Stimulated activated CD8-positive, alpha-beta memory T cell treated with anti-CD3 and anti-CD28 coated beads, Interleukin-12 subunit alpha, Interleukin-12 subunit beta, amount 100 ng/mL, for 24 hours (primary cell): ENCODE results near the gene MAGEB4.
"Not testable (repeated sequence)": the region's sequence is repeated elsewhere in the genome, so short reads cannot be mapped to it uniquely, and the experiment has no call there.

ENCODE experiments used
- DNase-seq: peaks from one replicate; pipeline ENCODE4 v3.0.0-alpha.2; 2020; ENCODE audit errors: extremely low read depth

The MAGEB4 gene

DNA sequence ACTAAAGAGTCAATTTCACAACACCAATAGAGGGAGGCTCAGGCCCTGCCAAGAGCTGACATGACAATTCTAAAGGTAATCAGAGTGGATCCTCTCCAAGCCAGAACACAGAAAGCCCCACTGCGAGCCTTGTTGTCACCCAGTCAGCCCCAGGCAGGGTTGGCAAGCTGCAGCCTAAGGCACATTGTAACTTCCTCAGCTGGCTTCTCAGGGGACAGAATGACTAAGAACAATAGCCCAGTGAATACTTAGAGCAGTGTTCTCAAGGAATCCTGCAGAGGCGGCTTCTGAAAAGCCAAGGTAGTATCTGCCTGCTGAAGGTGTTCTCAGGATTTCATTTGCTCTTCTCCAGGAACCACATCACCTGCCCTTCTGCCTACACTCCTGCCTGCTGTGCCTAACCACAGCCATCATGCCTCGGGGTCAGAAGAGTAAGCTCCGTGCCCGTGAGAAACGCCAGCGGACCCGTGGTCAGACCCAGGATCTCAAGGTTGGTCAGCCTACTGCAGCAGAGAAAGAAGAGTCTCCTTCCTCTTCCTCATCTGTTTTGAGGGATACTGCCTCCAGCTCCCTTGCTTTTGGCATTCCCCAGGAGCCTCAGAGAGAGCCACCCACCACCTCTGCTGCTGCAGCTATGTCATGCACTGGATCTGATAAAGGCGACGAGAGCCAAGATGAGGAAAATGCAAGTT lies at the start of gene MAGEB4:
MAGEB4 (plus strand) TSS at position 277 of the 692 bp plus-strand sequence; CDS start at position 413, 136 bp downstream.
- DNase-seq, result no peak

DNA sequence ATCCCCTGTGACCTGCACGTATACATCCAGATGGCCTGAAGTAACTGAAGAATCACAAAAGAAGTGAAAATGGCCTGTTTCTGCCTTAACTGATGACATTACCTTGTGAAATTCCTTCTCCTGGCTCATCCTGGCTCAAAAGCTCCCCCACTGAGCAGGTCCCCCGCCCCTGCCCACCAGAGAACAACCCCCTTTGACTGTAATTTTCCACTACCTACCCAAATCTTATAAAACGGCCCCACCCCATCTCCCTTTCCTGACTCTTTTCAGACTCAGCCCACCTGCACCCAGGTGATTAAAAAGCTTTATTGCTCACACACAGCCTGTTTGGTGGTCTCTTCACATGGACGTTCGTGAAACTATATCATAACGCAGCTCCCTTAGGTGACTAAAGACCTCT lies 47.9 kb upstream of the MAGEB4 start:
- DNase-seq, result not testable (repeated sequence)

GRCh38 chrX:30196322-30196721 lies 45.5 kb upstream of the MAGEB4 start:
- DNase-seq, result no peak

GRCh38 chrX:30212172-30212571 lies 29.6 kb upstream of the MAGEB4 start:
- no peak for DNase-seq

- DNase-seq, result no peak
Measured at GRCh38 chrX:30215357-30215843, 26.4 kb upstream of the MAGEB4 start, which contains the start of gene MAGEB2. Gene MAGEB2 (plus strand): TSS chrX:30215563. CDS start chrX:30218581, 3,018 bp downstream.

GRCh38 chrX:30217465-30217864 lies 24.3 kb upstream of the MAGEB4 start:
- DNase-seq, result no peak

DNA sequence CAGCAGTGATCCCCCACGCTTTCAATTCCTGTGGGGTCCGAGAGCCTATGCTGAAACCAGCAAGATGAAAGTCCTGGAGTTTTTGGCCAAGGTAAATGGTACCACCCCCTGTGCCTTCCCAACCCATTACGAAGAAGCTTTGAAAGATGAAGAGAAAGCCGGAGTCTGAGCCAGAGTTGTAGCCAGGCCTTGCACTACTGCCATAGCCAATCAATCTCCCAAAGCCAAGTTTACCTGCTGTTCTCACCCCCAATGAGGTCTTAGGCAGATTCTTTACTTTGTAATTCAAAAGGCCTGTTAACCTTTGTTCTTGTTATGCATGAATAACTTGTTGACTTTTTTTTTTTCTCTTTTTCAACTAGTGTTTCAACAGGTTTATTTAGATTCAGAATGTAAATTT lies 22.4 kb upstream of the MAGEB4 start:
- no peak for DNase-seq

DNA sequence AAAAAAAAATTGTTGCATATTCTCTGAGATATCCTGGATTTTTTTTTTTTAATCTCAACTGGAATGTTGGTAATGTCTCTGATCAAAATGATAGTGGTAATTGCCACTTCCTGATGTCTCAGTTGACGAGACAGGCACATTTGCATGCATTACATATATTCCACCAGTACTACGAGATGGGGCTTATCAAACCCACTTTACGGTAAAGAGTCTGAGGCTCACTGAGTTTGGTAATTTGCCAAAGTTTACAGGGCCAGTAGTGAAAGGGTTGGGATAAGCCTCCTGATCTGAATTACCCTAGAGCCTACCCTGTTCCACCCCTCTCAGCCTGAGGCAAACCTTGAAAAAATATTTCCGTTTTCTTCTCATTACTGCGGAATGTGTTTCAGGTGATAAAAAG lies 21.1 kb upstream of the MAGEB4 start:
- DNase-seq, result no peak

DNA sequence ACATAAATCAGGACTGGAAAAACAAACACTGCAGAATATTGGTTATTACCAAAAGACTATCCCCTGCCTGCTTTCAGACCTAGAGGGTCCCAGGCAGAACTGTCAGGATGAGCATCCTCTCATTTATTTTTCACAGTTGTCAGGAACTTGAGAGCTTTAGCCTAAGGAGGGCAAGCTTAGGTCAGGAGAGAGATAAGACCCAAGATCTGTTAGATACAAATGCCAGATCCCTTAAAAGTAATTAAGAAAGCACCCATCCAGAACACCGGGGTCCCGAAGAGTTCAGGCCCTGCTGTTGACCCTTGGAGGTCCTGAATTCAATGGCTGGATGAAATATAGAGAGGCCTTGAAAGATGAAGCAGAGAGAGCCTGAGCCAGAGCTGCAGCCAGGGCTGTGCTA lies 17.3 kb upstream of the MAGEB4 start:
- no peak for DNase-seq

DNA sequence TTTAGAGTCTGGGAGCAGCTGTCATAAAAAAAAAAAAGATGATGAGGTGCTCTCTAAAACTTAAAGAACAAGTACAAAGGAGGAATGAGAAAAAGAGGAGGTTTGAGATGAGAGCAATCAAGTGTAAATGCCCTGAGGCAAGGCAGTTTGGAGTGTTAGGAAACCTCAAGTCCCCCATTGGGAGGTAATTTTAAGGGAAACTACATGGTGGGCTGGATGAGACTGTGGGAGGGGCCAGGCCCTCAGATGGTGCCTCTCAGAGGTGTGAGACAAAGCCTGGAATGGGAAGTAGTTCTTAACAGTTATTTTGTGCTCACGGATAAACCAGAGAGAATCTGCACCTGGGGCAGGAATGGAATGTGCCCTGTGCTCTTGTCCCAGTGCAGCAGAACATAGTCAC lies 13.3 kb upstream of the MAGEB4 start:
- no peak for DNase-seq

DNA sequence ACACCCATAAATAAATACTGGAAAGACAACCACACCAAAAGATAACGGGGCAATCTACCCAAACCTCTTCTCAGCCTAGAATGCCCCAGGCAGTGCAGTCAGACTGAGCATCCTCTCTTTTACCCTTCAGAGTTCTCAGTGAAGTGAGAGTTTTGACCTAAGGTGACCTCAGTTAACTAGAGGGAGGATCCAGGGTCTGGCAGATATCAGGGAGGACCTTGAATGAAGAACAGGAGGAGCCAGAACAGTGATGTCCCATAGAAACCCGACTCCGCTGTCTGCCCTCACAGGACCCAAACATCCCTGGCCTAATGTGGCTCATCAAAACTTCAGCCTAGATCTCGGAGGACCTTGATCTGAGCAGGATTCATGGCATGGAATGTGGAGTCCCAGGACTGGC lies 11.4 kb upstream of the MAGEB4 start, which contains the start of gene MAGEB3:
MAGEB3 (plus strand) TSS at position 263 of the 400 bp plus-strand sequence. CDS start 5,268 bp downstream, outside the sequence.
- DNase-seq, result no peak

- DNase-seq, result no peak
Measured at GRCh38 chrX:30246769-30247489, 5.1 kb downstream of the MAGEB4 start, which contains the start of gene MAGEB1. Gene MAGEB1 (plus strand): TSS chrX:30247146. CDS start chrX:30250494, 3,348 bp downstream.

- no peak for DNase-seq
Measured at GRCh38 chrX:30248854-30249253, 7.1 kb downstream of the MAGEB4 start.

DNA sequence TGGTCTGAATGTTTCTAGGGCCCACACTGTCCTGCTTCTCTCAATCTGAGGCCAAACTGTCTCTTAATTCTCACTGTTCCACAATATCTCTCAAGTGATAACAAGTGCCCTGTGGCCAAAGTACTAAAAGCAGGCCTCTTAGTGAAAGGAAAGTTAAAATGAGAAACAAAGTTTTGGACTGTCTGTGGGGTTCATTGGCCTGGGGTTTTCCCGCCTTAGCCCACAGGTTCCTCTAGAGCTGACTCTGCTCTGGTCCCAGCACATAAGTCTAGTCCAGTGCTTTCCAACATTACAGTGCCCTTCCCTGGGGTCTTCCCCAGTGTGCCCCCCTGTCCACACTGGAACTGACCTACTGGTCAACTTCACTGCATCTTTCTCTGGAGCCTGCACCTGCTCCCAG lies 11.5 kb downstream of the MAGEB4 start:
- DNase-seq, result no peak

GRCh38 chrX:30259927-30260326 lies 18.1 kb downstream of the MAGEB4 start:
- no peak for DNase-seq

DNA sequence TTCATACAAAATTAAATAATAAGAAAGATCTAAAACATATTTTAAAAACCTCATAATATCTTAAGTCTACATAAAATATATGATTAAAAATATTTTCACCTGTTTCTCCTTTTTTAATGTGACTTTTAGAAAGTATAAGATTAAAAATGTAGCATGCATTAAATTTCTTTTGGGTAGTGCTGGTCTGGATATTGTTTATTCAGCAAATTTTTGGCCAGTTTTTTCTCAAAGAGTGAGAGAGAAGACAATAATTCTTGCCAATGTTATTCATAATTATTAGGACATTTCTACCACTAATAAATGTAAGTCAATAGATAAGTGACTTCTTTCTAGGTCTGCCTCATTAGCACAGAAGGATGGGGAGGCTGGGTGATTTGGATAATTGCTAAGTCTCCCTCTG lies 19.2 kb downstream of the MAGEB4 start:
- DNase-seq, result no peak

DNA sequence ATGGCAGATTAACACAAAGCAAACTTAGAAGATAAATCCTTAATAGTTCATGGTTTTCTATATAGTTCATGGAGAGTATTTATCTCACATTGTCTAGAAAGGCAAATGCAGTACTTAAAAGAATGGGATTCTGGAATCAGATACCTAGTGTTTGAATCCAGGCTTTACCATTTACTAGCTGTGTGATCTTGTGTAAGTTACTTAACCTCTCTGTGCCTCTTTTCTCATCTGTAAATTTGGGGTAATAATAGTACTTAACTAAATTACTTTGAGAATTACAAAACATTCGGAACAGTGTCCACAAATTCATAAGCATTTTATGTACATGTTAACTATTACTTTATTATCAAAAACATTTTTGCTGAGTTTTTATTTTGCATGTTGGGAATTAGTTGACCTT lies 21.0 kb downstream of the MAGEB4 start:
- no peak for DNase-seq

DNA sequence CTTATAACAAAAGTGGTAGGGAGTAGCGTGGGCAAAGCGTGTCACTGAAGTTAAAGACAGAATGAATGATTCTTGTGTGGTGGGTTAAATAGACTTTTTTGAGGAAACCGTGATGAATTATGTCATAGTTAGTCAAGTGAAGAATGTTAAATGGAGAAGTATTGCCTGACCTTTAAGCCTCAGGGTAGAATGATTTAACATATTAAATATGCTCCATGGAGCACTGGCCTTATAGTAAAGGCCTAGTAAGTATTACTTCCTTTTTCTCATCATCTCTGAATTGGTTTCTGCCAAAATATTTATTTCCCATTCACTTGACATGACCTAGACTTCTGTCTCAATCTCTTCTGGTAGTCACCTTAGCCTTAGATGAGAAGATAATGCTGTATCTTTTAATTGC lies 28.8 kb downstream of the MAGEB4 start:
- DNase-seq, result no peak

DNA sequence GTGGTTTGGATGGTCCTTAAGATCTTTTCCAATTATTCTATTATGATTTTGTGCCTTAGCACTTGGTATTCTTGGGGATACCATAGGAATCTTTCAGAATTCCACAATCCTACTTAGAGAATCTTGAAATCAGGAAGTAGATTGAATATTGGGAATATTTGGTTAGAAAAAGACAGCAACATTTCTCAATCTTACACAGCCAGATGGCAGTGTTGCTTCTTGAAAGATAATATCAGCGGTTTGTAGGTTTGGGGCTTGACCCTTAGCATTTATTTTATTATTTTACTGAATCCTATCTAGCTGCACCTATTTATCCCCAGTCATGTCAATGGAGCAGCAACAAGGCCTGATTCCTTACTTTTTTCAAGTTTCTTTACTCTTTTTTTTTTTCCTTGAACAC lies 33.7 kb downstream of the MAGEB4 start:
- no peak for DNase-seq

- no peak for DNase-seq
Measured at GRCh38 chrX:30278365-30278764, 36.6 kb downstream of the MAGEB4 start.

DNA sequence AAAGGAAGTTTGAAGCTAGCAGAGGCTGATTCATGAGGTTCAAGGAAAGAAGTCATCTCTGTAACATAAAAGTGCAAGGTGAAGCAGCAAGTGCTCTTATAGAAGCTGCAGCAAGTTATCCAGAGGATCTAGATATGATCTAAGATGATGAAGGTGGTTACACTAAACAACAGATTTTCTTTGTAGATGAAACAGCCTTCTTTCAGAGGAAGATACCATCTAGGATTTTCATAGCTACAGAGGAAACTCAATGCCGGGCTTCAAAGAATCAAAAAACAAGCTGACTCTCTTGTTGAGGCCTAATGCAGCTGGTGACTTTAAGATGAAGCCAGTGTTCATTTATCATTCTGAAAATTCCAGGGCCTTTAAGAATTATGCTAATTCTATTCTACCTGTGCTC lies 38.6 kb downstream of the MAGEB4 start:
- no peak for DNase-seq

DNA sequence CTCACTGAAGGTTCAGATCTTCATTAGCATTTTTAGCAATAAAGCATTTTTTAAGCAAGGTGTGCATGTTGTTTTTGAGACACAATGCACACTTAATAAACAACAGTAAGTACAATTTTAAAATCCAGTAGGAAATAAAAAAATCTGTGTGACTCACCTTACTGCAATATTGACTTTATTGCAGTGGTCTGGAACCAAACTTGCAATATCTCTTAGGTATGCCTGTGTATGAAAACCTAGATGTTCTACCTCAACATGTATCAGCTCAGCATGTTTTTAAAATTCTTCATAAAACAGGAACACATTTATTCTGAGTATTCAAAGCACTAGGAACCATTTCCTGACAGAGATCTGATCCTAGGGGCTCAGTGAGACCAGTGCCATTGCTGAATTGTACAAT lies 40.7 kb downstream of the MAGEB4 start:
- no peak for DNase-seq
